Ishikawa (cell line): ENCODE data around the gene ABCD4.

Experiments
- EP300 ChIP-seq: IDR thresholded peaks from 2 replicates; pipeline ENCODE4 v1.6.1; 2012; ENCODE audit warnings: borderline replicate concordance
- NFIC ChIP-seq: IDR thresholded peaks from 2 replicates; pipeline ENCODE4 v1.6.1; 2012

GRCh38 chr14:74265301-74265965, 37.3 kb downstream of the ABCD4 start:
- TF ChIP-seq EP300 = no peak
- TF ChIP-seq NFIC = no peak
